Measurements from ENCODE around the gene RBSN.

The RBSN gene

DNA sequence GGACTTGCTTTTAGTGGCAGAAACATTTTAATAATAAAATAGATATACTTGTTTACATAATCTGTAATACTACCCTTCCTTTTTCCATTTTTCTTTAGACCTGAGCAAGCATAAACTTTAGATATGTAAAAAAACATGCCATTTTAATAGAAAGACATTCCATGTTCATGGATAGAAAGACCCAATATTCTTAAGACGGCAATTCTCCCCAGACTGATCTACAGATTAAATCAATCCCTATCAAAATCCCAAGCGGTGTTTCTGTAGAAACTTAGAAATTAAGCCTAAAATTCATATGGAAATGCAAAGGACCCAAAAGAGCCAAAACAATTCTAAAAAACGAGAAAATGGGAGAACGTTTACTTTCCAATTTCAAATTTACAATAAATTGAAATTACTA is 45.4 kb downstream of the RBSN start:
- Histone ChIP-seq H3K4me1 (ENCODE audit: control insufficient read depth, low read depth, low read length) (no peaks in the 10 kb centered on the region), H3K27me3 (ENCODE audit: control insufficient read depth, insufficient read depth, low read length) (no peaks in the 10 kb centered on the region), H3K9me3 (ENCODE audit: control insufficient read depth, low read depth, low read length) (no peaks in the 10 kb centered on the region), H3K27ac (ENCODE audit: low read length) (no peak overlapping the region), H3K4me3 (ENCODE audit: low read length) (no peak overlapping the region), H3K36me3 (ENCODE audit: control insufficient read depth, low read depth, low read length) (peaks cover 60% of the 10 kb centered on the region), H3K9ac (ENCODE audit: low read length) (no peak overlapping the region)

DNA sequence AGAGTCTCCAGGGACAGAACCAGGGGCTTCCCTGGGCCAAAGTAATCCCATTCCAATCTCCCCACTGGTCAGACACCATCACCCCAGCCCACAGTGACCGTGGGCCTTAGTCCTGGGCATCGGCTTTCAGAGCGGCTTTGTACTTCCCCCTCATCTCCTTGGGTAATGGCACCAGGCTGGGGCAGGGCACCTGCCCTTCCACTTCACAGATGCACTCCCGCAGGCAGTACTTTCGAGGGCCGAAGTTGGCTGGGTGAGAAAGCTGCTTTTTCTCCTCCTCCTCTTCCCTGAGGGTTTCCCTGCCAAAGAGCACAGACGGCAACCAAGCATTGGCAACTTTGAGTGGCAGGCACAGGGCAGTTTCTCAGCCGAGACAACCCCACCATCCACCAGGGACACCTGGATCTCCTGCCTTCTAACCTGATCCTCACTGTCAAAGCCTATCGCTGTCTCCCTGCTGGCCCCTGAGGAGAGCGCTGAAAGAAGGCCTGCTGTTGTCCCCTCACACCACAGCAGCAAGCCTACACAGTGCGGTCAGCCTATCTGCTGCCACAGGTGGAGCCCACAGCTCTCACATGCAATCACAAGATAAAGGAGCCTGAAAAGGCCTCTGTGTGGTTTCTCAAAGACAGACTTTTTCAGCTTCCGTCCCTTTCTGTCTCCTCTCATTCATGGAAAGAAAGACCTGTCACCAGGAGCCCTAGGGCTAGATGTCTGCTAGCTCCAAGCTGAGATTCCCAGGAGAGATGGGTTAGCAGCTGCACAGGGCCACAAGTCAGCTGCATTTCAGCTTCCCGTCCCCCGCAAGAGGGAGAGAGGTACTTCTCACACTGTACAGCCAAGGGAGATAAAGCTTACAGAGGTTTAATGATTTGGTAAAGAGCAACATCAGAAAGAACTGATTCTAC is 46.4 kb downstream of the RBSN start:
- Histone ChIP-seq H3K4me1 (ENCODE audit: control insufficient read depth, low read depth, low read length) (no peaks in the 10 kb centered on the region), H3K9ac (ENCODE audit: low read length) (no peak overlapping the region), H3K4me3 (ENCODE audit: low read length) (no peak overlapping the region), H3K27ac (ENCODE audit: low read length) (no peak overlapping the region), H3K27me3 (ENCODE audit: control insufficient read depth, insufficient read depth, low read length) (no peaks in the 10 kb centered on the region), H3K9me3 (ENCODE audit: control insufficient read depth, low read depth, low read length) (no peaks in the 10 kb centered on the region), H3K36me3 (ENCODE audit: control insufficient read depth, low read depth, low read length) (peaks cover 62% of the 10 kb centered on the region)

DNA sequence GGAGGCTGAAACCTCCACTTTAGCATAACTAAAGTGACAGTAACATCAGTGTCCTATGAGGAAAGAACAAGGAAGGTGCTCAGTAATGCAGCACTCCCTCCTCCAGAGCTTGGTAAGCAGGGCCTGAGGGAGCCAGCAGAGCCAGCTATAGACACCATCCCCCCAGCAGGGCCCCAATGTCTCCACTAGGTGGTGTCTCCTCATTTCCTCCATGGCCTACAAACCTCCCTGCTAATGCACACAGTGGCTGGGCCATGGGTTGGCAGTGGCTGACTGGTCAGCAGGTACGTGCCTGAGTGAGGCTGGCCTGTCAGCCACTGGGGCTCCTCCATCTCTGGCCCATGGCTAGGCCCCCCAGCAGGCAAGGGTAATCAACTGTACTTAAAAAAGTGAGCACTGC is 47.4 kb downstream of the RBSN start:
- Histone ChIP-seq H3K4me1 (ENCODE audit: control insufficient read depth, low read depth, low read length) (no peaks in the 10 kb centered on the region), H3K36me3 (ENCODE audit: control insufficient read depth, low read depth, low read length) (peaks cover 63% of the 10 kb centered on the region), H3K9me3 (ENCODE audit: control insufficient read depth, low read depth, low read length) (no peaks in the 10 kb centered on the region), H3K27me3 (ENCODE audit: control insufficient read depth, insufficient read depth, low read length) (no peaks in the 10 kb centered on the region), H3K9ac (ENCODE audit: low read length) (no peak overlapping the region), H3K27ac (ENCODE audit: low read length) (no peak overlapping the region), H3K4me3 (ENCODE audit: low read length) (no peak overlapping the region)

DNA sequence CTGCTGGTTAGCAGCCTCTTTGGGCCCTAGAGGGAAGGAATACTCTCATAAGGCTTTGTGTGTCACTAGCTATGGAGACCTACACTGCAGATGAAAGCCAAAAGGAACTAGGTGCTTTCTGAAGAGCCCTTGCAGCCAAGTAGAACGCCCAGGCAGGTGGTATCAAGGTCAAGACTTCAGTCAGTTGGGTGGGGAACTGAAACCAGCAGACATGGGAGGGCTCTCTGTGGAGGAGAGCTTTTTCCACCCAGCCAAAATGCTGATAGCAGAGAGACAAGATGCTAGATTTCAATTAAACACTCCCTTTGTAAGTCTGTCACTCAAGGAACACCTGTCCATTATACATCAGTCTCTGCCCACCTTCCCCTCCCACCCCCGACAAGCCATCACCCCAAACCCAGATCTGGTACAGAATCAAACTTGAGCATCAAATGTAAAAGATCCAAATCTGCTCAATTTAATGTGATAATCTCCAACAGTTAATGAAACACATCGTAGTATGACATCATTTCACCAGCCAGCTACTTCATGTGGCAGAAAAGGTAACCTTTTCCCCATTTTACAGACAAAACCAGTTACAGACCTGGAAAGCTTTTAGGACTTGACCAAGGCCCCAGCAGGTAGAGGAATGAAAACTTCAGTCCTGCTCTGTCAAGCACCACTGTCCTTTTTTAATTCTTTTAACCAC is 48.4 kb downstream of the RBSN start:
- Histone ChIP-seq H3K27me3 (ENCODE audit: control insufficient read depth, insufficient read depth, low read length) (no peaks in the 10 kb centered on the region), H3K27ac (ENCODE audit: low read length) (no peak overlapping the region), H3K36me3 (ENCODE audit: control insufficient read depth, low read depth, low read length) (peaks cover 68% of the 10 kb centered on the region), H3K4me3 (ENCODE audit: low read length) (no peak overlapping the region), H3K4me1 (ENCODE audit: control insufficient read depth, low read depth, low read length) (no peaks in the 10 kb centered on the region), H3K9me3 (ENCODE audit: control insufficient read depth, low read depth, low read length) (no peaks in the 10 kb centered on the region), H3K9ac (ENCODE audit: low read length) (no peak overlapping the region)

DNA sequence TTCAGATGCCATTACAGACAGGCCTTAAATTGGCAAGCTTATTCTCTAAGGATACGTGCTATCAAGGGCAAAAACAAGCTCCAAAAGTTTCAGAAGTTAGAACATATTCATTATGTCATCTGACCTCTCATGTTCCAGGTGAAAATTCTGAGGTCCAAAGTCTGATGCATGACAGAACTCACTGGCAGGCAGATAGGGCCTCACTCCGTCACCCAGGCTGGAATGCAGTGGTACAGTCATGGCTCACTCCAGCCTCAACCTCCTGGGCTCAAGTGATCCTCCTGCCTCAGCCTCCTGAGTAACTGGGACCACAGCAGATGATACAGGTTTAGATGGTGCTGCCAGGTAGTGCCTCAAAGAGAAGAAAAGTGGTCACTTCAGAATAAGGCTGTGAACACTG is 49.4 kb downstream of the RBSN start:
- no peak overlapping the region for H3K9ac ChIP-seq (ENCODE audit: low read length)
- no peaks in the 10 kb centered on the region for H3K9me3 ChIP-seq (ENCODE audit: control insufficient read depth, low read depth, low read length)
- no peak overlapping the region for H3K27ac ChIP-seq (ENCODE audit: low read length)
- H3K4me1 ChIP-seq (ENCODE audit: control insufficient read depth, low read depth, low read length): no peaks in the 10 kb centered on the region
- no peaks in the 10 kb centered on the region for H3K27me3 ChIP-seq (ENCODE audit: control insufficient read depth, insufficient read depth, low read length)
- no peak overlapping the region for H3K4me3 ChIP-seq (ENCODE audit: low read length)
- H3K36me3 ChIP-seq (ENCODE audit: control insufficient read depth, low read depth, low read length): peaks cover 76% of the 10 kb centered on the region

DNA sequence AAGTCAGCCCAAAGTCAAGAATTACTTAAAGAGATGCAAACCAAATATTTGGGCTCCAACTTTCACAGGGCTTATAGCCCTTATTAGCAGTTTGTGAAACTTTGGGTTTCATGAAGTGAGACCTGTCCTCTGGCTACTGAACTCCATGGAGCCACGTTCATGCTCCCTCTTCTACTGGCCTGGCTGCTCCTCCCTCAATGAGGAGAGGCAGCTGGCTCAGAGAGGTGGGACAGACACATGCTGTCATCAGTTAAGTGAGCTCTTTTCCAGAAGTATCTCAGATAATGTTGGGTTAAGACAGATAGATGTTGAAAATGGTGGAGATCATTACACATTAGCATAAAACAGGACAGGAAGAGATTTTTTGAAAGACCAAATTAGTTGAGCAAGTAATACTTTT is 53.3 kb downstream of the RBSN start:
- H3K27me3 ChIP-seq (ENCODE audit: control insufficient read depth, insufficient read depth, low read length): no peaks in the 10 kb centered on the region
- peaks cover 96% of the 10 kb centered on the region for H3K36me3 ChIP-seq (ENCODE audit: control insufficient read depth, low read depth, low read length)
- no peak overlapping the region for H3K9ac ChIP-seq (ENCODE audit: low read length)
- H3K27ac ChIP-seq (ENCODE audit: low read length): no peak overlapping the region
- H3K4me3 ChIP-seq (ENCODE audit: low read length): no peak overlapping the region
- no peaks in the 10 kb centered on the region for H3K9me3 ChIP-seq (ENCODE audit: control insufficient read depth, low read depth, low read length)
- H3K4me1 ChIP-seq (ENCODE audit: control insufficient read depth, low read depth, low read length): no peaks in the 10 kb centered on the region

DNA sequence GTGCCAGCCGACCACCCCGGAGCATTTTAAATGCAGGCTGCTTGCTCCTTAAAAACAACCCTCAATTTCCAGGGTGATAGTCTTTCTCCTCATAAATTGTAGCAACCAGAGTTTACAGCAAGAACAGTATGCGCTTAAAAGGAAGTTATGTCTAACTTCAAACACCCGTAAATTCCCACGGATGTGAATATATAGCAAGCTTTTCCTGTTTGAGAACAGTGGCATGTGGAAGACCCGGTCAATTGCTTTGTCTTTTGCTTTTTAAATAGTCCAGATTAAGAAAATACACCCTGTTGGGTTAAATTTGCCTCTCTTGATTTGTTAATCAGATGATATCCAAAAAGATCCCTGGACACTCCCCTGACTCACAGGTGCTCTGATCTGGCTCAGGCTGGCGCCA is 54.6 kb downstream of the RBSN start:
- H3K4me3 ChIP-seq (ENCODE audit: low read length): no peak overlapping the region
- H3K9me3 ChIP-seq (ENCODE audit: control insufficient read depth, low read depth, low read length): no peaks in the 10 kb centered on the region
- no peaks in the 10 kb centered on the region for H3K27me3 ChIP-seq (ENCODE audit: control insufficient read depth, insufficient read depth, low read length)
- no peak overlapping the region for H3K27ac ChIP-seq (ENCODE audit: low read length)
- no peaks in the 10 kb centered on the region for H3K4me1 ChIP-seq (ENCODE audit: control insufficient read depth, low read depth, low read length)
- H3K36me3 ChIP-seq (ENCODE audit: control insufficient read depth, low read depth, low read length): peaks cover 92% of the 10 kb centered on the region
- H3K9ac ChIP-seq (ENCODE audit: low read length): no peak overlapping the region

DNA sequence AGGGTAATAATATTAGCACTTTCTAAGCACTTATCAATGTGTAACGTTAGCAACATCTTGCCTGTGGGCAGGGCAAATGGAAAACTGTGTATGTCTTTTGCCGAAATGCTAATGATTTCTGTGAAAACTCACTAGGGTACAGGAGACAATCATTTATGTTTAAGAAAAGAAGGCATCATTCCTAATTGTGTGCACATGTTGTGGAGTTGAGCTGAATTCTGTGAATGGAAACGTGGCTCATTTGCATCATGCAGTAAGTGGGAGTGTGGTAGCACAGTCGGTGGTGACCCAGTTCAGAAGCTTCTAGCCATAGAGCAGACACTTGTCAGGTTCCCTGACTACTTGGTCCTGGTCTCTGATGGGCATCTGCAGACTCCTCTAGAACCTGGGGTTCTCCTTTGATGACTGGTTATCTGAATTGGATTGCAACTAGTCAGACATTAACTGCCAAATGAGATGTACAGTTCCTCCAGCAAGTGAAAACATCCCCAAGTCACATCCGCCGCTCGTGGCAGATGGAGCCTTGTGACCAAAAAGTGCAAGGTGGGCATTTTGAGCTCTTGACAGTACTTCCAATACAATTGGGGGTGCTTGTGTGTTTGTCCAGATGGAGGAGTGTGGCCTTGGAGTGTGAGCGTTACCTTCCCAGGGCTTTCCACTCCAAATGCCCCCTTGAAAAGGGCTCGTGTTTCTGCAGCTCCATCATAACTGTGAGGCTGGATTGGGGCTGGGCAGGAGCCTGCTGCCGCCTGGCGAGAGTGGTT is 55.4 kb downstream of the RBSN start:
- Histone ChIP-seq H3K27me3 (ENCODE audit: control insufficient read depth, insufficient read depth, low read length) (no peaks in the 10 kb centered on the region), H3K27ac (ENCODE audit: low read length) (no peak overlapping the region), H3K9me3 (ENCODE audit: control insufficient read depth, low read depth, low read length) (no peaks in the 10 kb centered on the region), H3K4me3 (ENCODE audit: low read length) (no peak overlapping the region), H3K36me3 (ENCODE audit: control insufficient read depth, low read depth, low read length) (peaks cover 92% of the 10 kb centered on the region), H3K9ac (ENCODE audit: low read length) (no peak overlapping the region), H3K4me1 (ENCODE audit: control insufficient read depth, low read depth, low read length) (no peaks in the 10 kb centered on the region)

DNA sequence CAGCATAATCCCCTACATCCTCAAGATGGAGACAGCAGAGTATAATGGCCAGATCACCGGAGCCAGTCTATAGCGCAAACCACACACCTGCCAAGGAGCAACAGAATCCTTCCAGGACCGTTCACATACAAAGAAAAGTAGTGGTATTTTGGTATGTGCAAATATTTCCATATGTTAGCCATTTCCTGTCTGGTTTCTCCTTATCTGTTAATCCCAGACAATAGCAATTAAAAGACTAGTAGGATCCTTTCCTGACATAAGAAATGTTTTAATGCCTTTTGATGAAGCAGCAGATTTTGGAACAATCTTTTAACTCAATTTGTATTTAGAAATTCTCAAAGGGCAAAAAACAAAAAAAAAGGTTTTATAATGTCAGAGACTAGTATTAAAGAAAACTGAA is 56.0 kb downstream of the RBSN start:
- no peaks in the 10 kb centered on the region for H3K9me3 ChIP-seq (ENCODE audit: control insufficient read depth, low read depth, low read length)
- H3K27ac ChIP-seq (ENCODE audit: low read length): no peak overlapping the region
- H3K4me1 ChIP-seq (ENCODE audit: control insufficient read depth, low read depth, low read length): no peaks in the 10 kb centered on the region
- H3K27me3 ChIP-seq (ENCODE audit: control insufficient read depth, insufficient read depth, low read length): no peaks in the 10 kb centered on the region
- no peak overlapping the region for H3K4me3 ChIP-seq (ENCODE audit: low read length)
- H3K36me3 ChIP-seq (ENCODE audit: control insufficient read depth, low read depth, low read length): peaks cover 90% of the 10 kb centered on the region
- no peak overlapping the region for H3K9ac ChIP-seq (ENCODE audit: low read length)

DNA sequence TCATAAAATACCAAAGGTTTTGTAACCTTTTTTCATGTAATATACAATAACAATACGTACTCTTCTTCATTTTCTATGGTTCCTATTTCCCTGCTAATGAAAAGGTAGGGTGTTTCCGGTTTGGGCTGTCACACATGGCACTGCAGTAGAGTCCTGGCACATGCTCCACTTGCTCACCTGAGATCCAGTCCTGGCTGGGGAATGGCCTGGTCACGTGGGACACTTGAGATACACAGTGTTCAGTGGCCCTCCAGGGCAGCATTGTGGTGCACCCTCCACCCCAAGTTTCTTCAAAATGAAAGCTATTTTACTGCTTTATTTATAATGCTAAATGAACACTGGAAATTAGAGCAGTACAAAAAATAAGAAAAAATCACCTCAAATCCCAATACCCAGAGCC is 57.0 kb downstream of the RBSN start:
- Histone ChIP-seq H3K9me3 (ENCODE audit: control insufficient read depth, low read depth, low read length) (no peaks in the 10 kb centered on the region), H3K4me3 (ENCODE audit: low read length) (no peak overlapping the region), H3K27me3 (ENCODE audit: control insufficient read depth, insufficient read depth, low read length) (no peaks in the 10 kb centered on the region), H3K27ac (ENCODE audit: low read length) (no peak overlapping the region), H3K9ac (ENCODE audit: low read length) (no peak overlapping the region), H3K4me1 (ENCODE audit: control insufficient read depth, low read depth, low read length) (no peaks in the 10 kb centered on the region), H3K36me3 (ENCODE audit: control insufficient read depth, low read depth, low read length) (peaks cover 91% of the 10 kb centered on the region)

DNA sequence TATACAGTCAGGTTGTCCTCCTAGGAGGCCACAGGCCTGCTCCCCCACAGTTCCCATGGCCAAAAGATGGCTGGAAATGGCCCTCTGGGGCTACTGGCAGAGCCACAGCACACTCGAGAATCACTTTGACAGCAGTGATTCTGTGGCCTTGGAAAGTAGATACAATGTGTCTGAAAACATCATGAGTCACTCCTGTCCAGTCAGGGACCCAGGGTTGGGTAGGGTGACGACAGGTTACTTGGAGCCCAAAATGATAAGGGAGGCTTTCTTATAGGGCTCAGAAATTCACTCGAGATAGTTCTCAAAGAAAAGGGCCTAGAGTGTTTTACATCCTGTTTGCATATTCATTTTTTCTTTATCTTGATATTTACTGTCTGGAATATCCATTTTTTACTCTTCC is 58.1 kb downstream of the RBSN start:
- H3K4me1 ChIP-seq (ENCODE audit: control insufficient read depth, low read depth, low read length): no peaks in the 10 kb centered on the region
- no peaks in the 10 kb centered on the region for H3K9me3 ChIP-seq (ENCODE audit: control insufficient read depth, low read depth, low read length)
- no peaks in the 10 kb centered on the region for H3K27me3 ChIP-seq (ENCODE audit: control insufficient read depth, insufficient read depth, low read length)
- peaks cover 90% of the 10 kb centered on the region for H3K36me3 ChIP-seq (ENCODE audit: control insufficient read depth, low read depth, low read length)
- no peak overlapping the region for H3K27ac ChIP-seq (ENCODE audit: low read length)
- H3K4me3 ChIP-seq (ENCODE audit: low read length): no peak overlapping the region
- H3K9ac ChIP-seq (ENCODE audit: low read length): no peak overlapping the region
